Breast epithelium (tissue), 3 donors: Measurements from ENCODE around the gene PACRGL.

Experiments
- CTCF ChIP-seq, 3 donors: fragments of 450-650 bp; IDR thresholded peaks; one replicate each; pipeline ENCODE4 v1.5.1; 2016 to 2017; ENCODE audit warnings: antibody characterized with exemption in 3 of 3, mild to moderate bottlenecking in 3 of 3, moderate library complexity in 3 of 3
- POLR2A ChIP-seq: fragments of 450-650 bp; IDR thresholded peaks from one replicate; pipeline ENCODE4 v1.6.1; 2016; ENCODE audit warnings: antibody characterized with exemption, mild to moderate bottlenecking, moderate library complexity
- POLR2AphosphoS5 ChIP-seq, 3 donors: sonication (generic); formaldehyde crosslinking; IDR thresholded peaks; one replicate each; pipeline ENCODE4 v1.6.1; 2017; ENCODE audit warnings: antibody characterized with exemption in 3 of 3

GRCh38 chr4:20666012-20666860, 34.0 kb upstream of the PACRGL start:
- no peak for TF ChIP-seq POLR2AphosphoS5 (IDR thresholded peaks at IDR 0.05)
- TF ChIP-seq CTCF (IDR thresholded peaks at IDR 0.05): no peak
- no peak for TF ChIP-seq POLR2A
